Activated CD8-positive, alpha-beta memory T cell treated with anti-CD3 and anti-CD28 coated beads for 24 hours (primary cell): Measurements from ENCODE around the gene GIMAP5.
"Not testable (repeated sequence)": the region's sequence is repeated elsewhere in the genome, so short reads cannot be mapped to it uniquely, and the experiment has no call there.

Source experiments
- DNase-seq: peaks from one replicate; pipeline ENCODE4 v3.0.0-alpha.2; 2020

GIMAP5 gene

DNA sequence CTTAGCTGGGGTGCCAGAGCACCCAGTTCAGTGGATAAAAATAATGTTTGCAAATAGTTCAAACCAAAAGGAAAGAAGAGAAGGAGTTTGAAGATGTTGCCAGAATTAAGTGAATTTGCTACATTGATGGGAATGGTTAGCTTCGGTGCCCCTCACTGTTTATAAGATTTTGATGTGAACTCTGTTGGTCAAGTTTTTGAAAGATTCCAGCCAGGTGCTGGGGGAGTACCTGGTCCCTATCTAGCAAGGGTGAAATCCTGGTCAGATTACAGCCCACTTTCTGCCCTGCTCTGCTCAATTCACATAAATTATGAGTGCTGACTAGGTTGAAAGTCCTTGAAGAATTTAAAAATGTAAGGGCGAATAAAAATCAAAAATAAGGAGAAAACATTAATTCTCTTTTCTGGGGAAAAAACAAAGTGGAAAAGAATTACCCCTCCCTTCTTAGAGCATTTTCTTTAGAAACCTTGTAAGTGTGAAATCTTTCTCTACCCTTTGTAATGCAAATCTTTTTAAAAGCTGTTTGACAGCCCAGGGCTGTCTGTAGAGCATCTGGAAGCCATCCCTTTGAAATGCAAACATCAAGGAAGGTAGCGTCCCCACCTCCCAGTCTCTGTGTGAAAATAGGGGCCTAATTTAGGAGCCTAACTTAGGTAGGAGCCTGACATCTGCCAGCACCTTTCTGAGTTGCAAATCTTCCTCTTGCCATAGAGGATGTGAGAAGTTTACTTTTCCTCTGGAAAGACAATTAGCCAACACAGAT lies 1.4 kb upstream of the GIMAP5 start:
- no peak for DNase-seq

- no peak for DNase-seq
These were observed 354 bp upstream of the GIMAP5 start for GRCh38 chr7:150736864-150737263.

- no peak for DNase-seq
These were observed 874 bp downstream of the GIMAP5 start for GRCh38 chr7:150738092-150738491.

GRCh38 chr7:150738591-150739001 lies 1.4 kb downstream of the GIMAP5 start:
- no peak for DNase-seq

GRCh38 chr7:150739033-150739432 lies 1.8 kb downstream of the GIMAP5 start:
- no peak for DNase-seq

- DNase-seq, result peak; percentile 59
These were observed 2.8 kb downstream of the GIMAP5 start for GRCh38 chr7:150740053-150740452.

GRCh38 chr7:150742286-150742968 lies 5.2 kb downstream of the GIMAP5 start:
- DNase-seq, result no peak

- peak; percentile 60 for DNase-seq
These were observed 6.9 kb downstream of the GIMAP5 start for GRCh38 chr7:150744041-150744656.

DNA sequence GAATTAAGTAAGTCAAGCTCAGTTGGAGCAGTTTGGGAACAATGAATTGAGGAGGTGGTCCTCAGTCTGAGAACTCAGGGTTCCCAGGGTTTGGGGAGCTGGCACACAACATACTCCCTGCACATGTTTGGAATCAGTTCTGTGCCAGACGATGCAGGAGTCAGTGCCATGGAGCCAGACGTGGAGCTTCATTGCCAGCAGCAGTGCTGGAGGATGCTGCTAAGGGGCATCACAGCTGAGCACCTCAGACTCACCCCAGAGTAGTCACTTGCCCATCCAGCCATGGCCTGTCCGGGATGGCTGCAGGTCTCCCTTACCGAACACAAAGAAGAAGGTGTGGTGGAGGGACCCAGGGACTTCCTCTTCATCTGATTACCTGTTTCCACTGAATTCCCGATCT lies 7.9 kb downstream of the GIMAP5 start:
- peak; percentile 63 for DNase-seq

DNA sequence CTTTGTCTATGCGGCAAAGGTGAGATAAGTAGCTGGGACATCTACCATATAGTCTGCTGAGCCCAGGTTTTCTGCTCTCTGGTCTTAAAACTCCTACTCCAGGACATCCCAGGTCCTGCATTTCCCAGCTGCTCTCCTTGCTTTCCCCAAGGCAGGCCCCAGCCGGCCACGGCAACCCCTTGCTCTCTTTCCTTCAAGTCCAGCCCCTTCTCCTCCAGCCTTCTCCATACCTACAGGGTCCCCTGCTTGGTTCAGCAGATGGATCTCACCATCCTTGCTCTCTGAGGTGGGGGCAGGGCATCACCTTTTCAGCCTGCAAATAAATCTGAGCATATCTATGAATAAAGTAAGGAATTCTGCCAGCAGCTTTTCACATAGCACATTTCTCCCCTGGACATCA lies 8.7 kb downstream of the GIMAP5 start:
- peak; percentile 60 for DNase-seq

GRCh38 chr7:150746921-150747320 lies 9.7 kb downstream of the GIMAP5 start:
- DNase-seq, result peak; percentile 64

GRCh38 chr7:150748376-150748775 lies 11.2 kb downstream of the GIMAP5 start:
- DNase-seq, result no peak

DNA sequence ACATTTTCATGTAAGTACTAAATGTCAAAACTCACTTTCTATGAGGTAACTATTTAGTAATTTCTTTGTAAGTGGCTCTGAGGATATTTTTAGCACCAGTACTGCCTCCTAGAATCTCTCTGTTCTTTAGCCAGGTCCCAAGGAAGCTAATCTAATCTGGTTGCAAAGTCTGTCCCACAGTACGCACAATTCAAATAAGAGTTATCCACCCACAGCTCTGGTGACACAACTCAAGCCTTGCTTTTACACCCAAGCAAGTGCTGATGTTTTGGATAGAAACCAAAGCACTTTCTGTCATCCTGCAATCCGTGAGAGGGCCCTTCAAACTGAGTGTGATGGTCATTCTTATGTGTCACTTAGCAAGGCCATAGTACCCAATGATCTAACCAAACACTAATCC lies 14.5 kb downstream of the GIMAP5 start:
- DNase-seq, result no peak

DNA sequence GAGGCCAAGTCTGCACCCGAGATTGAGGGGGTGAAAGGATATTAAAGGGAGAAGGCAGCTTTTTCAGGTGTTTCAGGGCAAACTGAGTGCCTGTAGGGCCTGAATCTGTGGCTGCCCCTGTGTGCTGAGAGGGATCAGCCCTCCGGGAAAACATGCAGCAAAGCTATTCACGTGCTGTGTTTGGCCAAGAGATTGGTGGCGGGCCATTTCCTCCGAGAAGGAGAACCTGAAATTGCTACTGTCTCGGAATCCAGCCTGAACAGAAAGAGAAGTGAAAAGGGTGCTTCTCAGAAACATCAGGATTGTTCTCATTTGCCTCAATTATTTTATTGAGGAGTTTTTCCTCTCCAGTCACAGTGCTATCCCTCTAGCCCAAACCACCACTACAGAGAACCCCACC lies 16.0 kb downstream of the GIMAP5 start:
- DNase-seq, result no peak

DNA sequence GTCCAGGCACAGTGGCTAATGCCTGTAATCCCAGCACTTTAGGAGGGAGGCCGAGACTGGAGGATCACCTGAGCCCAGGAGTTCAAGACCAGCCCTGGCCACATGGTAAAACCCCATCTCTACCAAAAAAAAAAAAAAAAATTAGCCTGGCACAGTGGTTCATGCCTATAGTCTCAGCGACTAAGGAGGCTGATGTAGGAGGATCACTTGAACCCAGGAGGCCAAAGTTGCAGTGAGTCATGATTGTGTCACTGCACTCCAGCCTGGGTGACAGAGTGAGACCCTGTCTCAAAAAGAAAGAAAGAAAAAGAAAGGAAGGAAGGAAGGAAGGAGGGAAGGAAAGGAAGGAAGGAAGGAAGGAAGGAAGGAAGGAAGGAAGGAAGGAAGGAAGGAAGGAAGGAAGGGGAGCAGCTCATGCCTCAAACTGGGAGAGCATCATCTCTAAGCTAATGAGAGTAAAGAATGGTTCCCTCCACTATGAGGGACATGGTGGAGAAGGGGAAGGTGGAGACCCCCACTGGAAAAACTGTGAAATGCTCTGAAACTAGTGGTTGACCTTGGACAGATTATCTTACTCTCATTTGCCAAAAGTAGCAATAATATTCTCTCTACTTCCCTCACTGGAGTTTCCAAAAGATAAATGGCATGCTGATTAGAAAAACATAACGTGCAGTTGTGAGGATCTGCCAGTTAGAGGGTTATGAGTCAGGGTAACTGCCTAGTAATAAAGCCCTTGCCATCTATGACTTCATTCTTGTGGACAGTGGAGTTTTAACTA lies 16.8 kb downstream of the GIMAP5 start:
- no peak for DNase-seq

DNA sequence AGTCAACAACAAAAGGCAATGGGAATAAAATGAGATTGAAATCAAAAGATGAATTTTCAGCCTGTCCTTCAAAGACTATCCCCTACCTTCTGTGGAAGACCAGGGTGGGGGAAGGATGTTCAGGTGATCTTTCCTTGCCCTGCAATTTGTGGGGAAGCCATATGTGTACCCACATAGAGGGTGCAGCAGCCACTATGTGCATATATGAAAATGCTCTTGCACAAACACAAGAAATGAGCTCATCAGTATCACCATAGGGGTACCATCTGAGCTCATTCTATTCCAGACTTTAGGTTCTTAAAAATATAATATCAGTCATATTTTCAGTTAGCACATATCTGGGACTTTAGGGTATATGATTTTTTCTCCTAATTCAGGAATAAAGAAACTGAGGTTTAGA lies 17.7 kb downstream of the GIMAP5 start:
- no peak for DNase-seq

- peak; percentile 76 for DNase-seq
These were observed 18.4 kb downstream of the GIMAP5 start for GRCh38 chr7:150755473-150756099.

- no peak for DNase-seq
These were observed 18.9 kb downstream of the GIMAP5 start for GRCh38 chr7:150756166-150756565.

DNA sequence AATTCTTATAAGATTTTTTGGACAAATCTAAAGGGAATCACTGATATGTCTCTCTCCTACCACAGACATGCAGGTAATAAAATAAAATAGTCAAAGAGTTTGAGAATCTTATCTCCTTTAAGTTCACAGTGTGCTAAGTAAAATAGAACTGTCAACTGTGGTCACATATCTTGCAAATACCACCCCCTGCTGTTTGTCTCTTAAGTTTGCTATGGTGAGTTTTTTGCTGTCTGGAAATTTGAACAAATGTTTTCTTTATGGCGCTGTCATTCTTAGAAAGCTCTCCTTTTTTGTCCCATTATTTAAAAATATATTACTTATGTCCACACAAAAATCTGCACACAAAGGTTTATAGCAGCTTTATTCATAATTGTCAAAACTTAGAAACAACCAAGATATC lies 19.6 kb downstream of the GIMAP5 start:
- DNase-seq, result no peak

DNA sequence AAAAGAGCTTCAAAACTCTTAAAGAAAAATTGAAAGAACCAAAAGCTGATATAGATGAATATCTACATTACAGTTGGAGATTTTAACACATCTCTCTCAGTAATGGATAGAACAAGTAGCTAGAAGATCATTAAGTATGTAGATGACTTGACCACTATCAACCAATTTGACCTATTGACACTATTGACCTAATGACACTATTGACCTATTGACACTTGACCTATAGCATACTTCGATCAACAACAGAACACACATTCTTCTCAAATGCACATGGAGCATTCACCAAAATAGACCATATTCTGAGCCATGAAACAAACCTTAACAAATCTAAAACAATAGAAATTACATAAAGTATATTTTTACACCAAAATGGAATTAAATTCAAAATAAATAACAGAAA lies 22.3 kb downstream of the GIMAP5 start:
- no peak for DNase-seq

- no peak for DNase-seq
These were observed 29.1 kb downstream of the GIMAP5 start for GRCh38 chr7:150766334-150766709.

- DNase-seq, result no peak
These were observed 32.5 kb downstream of the GIMAP5 start for GRCh38 chr7:150769768-150770167.

DNA sequence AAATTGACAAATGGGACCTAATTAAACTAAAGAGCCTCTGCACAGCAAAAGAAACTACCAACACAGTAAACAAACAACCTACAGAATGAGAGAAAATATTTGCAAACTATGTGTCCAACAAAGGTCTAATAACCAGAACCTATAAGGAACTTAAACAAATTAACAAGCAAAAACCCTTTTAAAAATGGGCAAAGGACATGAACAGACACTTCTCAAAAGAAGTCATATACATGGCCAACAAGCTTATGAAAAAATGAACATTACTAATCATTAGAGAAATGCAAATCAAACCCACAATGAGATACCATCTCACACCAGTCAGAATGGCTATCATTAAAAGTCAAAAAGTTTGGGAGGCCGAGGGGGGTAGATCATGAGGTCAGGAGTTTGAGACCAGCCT lies 36.9 kb downstream of the GIMAP5 start:
- DNase-seq, result not testable (repeated sequence)
